ENCODE data around the gene KAT5.
"Not testable (repeated sequence)": the region's sequence is repeated elsewhere in the genome, so short reads cannot be mapped to it uniquely, and the experiment has no call there.

Gene KAT5

DNA sequence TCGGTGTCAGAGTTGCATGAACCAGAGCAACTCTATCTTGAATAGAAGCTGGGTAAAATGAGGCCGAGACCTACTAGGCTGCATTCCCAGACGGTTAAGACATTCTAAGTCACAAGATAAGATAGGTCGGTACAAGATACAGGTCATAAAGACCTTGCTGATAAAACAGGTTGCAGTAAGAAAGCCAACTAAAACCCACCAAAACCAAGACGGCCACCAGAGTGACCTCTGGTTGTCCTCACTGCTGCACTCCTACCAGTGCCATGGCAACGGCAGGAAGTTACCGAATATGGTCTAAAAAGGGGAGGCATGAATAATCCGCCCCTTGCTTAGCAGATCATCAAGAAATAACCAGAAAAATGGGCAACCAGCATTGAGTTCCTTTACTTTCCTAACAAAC lies 2.4 kb upstream of the KAT5 start:
- no peak for DNase-seq (ENCODE audit: low read depth)

DNA sequence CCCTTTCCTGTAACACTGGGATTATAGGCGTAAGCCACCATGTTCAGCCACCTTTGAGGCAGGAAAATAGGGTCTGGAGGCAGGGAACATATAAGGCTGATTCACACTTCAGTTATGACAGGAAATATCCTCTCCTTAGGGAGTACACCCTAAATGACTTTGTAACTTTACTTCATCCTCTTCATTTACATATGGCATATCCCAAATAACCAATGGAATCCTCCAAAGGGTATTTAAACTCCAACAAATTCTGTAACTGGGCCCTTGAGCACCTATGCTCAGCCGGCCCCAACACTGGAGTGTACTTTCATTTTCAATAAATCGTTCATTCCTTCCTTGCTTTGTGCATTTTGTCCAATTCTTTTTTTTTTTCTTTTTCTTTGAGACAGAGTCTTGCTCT lies 1.6 kb upstream of the KAT5 start:
- DNase-seq (ENCODE audit: low read depth): no peak

DNA sequence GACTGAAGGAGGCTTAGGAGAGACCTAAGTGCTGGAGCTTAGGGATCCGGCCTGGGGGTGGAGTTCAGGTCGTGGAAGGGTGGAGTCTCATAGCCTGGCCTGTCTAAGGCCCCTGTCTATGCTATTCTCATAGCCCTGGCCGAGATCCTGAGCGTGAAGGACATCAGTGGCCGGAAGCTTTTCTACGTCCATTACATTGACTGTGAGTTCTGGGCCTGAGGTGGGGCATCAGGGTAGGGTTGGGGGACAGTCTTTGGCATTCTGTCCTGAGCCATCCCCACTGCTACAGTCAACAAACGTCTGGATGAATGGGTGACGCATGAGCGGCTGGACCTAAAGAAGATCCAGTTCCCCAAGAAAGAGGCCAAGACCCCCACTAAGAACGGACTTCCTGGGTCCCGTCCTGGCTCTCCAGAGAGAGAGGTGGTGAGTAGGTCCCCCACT lies 603 bp downstream of the KAT5 start:
- DNase-seq (ENCODE audit: low read depth): no peak

DNA sequence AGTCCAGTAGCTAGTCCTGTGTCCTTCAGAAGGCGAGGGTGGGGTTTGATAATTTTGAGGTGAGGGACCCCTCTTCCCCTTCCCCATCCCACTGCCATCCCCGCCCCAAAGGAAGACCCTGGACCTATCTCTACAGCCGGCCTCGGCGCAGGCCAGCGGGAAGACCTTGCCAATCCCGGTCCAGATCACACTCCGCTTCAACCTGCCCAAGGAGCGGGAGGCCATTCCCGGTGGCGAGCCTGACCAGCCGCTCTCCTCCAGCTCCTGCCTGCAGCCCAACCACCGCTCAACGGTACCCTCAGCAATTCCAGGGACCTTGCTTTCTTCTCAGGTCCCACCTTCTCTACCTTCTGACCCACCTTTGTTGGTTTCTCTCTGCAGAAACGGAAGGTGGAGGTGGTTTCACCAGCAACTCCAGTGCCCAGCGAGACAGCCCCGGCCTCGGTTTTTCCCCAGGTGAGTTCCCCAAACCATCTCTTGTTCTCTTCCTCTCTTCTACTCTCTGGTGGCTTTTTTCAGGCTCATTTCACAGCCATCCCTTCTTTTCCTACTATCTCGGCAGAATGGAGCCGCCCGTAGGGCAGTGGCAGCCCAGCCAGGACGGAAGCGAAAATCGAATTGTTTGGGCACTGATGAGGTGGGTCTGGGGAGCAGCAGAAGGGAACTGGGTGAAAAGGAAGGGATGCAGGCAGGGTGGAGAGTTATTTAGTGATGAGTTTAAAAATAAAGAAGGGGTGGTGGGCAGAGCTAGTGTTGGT lies 1.3 kb downstream of the KAT5 start:
- no peak for DNase-seq (ENCODE audit: low read depth)

DNA sequence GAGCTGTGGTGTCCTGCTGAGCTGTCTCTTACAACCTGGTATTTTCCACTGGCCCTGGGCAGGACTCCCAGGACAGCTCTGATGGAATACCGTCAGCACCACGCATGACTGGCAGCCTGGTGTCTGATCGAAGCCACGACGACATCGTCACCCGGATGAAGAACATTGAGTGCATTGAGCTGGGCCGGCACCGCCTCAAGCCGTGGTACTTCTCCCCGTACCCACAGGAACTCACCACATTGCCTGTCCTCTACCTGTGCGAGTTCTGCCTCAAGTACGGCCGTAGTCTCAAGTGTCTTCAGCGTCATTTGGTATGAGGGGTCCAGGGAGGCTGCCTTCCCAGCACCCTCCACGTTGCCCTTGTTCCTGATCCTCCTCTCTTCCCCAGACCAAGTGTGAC lies 2.4 kb downstream of the KAT5 start:
- DNase-seq (ENCODE audit: low read depth): no peak

DNA sequence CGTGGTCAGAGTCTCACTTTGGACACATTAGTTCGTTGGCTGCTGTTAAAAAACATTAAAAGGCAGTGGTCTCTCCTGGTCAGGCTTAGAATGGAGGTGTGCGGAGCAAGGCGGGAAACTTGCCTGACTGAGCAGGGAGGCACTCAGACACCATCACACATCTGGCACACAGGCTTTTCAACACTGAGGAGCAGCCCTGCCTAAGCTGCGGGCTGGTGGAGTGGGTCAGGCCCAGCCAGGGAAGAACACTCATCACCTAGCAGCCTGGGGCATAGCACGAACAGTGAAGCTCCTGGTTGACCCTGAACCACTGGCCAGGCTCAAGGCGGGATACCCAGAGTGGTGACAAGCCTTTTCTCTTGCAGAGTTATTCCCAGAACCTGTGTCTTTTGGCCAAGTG lies 4.2 kb downstream of the KAT5 start:
- DNase-seq (ENCODE audit: low read depth): no peak

DNA sequence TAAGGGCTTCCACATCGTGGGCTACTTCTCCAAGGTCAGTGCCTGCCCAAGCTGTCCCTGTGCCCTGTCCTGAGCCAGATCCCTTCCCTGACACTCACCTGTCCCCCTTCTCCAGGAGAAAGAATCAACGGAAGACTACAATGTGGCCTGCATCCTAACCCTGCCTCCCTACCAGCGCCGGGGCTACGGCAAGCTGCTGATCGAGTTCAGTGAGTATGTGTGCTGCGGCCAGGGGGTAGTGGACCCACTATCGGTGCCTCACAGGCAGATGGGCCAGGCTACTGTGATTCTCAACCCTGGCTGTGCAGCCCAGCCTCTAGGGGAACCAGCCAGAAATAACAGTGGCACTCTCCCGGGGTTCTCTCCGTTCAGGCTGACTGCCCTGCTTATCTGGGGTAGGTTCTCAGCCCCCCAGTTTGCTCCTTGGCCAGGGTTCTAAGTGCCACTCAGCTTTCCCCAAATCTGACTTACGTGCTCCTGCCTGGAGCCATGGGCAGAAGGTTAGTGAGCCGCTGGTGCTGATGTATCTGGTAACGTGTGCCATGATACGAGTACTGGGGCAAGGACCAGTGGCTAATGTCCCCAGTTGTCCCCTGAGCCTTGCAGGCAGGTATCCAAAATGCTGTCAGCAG lies 4.8 kb downstream of the KAT5 start:
- DNase-seq (ENCODE audit: low read depth): no peak

DNA sequence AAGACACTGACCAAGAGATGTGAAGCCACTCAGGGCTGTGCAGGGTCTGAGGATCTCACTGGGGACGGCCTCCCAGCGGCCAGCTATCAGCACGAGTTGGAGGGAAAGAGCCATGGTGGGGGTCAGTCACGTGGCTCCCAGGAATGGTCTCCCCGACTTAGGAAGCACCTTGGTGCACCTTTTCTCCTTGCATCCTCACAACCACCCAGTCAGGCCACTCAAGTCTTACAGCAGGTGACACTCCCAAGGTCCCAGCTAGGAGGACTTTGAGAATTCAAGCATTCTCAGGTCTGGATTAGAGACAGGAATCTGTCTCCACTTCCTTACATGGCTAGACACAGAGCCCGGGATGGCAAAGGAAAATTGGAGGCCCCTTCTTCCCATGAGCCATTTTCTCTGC lies 5.9 kb downstream of the KAT5 start:
- DNase-seq (ENCODE audit: low read depth): no peak

DNA sequence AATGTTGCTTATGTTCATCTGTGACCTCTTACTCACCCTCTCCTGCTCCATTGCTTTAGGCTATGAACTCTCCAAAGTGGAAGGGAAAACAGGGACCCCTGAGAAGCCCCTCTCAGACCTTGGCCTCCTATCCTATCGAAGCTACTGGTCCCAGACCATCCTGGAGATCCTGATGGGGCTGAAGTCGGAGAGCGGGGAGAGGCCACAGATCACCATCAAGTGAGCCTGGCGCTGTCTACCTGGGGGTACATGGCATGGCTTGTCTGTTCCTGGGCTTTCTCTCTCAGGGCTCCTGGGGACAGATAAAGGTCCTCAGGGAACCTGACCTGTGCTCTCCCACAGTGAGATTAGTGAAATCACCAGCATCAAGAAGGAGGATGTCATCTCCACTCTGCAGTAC lies 6.5 kb downstream of the KAT5 start:
- DNase-seq (ENCODE audit: low read depth): no peak

DNA sequence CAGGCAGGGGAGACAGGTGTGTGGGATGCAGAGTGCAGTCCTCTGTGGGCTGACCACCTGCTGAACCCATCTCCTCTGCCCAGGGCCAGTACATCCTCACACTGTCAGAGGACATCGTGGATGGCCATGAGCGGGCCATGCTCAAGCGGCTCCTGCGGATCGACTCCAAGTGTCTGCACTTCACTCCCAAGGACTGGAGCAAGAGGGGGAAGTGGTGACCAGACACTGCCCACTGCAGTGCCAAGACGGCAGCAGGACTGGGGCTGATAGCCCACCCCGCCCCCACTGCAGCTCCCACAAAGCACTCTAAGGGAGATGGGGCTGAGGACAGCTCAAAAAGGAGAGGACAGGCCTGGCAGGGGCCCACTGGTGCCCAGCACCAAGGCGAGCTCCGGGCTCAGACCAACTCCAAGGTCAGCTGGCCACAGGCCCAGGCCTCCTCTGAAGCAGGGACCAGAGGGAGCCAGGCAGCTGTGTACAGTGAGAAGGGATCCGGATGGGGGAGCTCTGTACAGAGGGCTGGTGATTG lies 7.0 kb downstream of the KAT5 start:
- DNase-seq (ENCODE audit: low read depth): no peak

DNA sequence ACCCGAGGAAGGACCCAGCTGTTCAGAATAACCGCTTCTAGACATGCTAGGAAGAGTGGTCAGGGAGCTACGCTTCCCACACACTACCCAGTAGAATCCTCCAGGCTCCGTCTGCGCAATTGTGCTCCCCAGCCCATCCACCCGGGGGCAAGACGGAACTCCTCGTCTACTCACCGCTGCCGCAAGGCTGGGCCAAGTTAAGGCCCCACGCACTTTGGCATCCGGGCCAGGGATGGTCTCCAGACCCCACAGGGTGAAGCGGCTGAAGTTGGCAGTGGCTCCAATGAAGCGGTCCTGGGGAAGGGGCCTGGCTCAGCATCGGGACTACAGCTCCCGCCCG lies 7.8 kb downstream of the KAT5 start:
- no peak for DNase-seq (ENCODE audit: low read depth)

DNA sequence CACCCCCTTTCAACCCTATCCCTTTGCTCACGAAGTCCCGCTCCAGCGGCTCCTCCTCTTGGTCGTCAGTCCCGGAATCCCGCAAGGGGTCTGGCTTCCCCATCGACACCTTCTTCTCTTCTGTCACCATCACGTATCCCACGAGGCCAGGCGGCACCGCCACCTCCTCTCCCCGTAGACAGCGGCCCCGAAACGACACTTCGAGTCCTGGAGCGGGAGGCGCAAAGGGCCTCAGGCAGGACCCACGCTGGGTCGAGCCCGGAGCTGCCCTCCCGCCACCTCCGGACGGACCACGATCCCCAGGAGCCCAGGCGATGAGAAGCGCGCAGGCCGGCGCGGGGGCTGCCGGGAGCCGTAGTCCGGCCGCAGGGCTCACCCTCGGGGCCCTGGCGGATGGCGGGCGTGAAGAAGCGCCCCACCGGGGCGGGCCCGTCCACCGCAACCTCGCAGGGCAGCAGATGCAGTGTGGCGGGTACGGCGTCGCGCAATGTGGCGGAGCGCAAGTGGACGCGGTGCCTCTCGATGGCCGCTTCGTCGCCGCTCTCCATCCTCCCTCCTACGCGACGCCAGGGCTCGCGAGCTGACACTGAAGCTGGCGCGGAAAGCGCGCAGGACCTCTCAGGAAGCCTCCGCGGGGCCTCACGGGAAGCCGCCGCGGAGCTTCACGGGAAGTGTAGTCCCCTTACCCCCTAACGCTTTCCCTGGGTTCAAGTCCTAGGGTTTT lies 8.3 kb downstream of the KAT5 start, which contains the start of gene RNASEH2C:
Gene RNASEH2C (minus strand): TSS at position 588 of the 724 bp plus-strand sequence. CDS start 40 bp downstream, at position 548.
- peak; percentile 63 for DNase-seq (ENCODE audit: low read depth)

DNA sequence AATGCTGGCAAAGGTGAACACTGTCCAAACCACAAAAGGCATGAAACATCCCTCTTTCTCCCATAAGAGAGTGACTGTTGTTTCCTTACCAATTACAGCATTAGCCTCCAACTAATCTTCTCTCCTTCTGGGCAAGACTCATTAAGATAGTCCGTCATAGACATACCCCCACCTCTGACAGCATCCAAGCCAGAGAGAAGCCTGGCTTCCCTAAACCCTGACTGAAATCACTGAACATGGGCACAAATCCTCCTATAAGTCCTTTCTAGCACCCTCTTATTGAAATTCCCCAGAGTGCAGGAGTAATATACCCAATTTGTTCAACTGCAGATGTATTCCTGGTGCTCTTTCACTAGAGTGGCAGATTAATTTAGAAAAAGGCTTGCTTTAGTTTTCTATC lies 10.2 kb downstream of the KAT5 start:
- DNase-seq (ENCODE audit: low read depth): no peak

DNA sequence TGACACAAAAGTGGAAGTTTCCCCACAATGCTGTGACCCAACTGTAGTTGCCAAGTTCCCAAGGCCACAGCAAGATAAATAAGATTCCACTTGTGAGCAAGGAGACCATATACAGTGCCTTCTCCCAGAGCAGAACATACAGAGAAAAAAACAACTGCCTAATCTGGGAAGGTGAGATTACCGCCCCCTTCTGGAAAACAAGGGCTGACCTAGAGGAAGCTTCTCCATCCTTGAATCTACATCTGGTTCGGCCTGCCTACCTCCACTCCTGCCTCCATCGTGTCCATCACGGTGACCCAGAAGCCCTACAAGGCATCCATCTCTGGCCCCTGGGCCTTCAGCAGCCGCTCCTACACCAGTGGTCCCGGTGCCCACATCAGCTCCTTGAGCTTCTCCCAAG lies 14.6 kb downstream of the KAT5 start:
- no peak for DNase-seq (ENCODE audit: low read depth)

DNA sequence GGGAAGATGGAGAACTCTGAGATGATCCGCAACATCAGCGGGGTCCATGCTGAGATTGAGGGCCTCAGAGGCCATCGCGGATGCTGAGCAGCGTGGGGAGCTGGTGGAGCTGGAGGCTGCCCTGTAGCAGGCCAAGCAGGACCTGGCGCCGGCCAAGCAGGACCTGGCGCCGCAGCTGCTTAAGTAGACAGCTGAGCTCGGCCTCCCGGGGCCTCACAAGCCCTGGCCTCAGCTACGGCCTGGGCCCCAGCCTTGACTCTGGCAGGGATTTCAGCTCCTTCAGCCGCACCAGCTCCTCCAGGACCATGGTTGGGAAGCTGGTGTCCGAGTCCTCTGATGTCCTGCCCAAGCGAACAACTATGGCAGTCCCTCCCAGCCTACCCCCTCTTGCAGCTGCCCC lies 15.8 kb downstream of the KAT5 start:
- no peak for DNase-seq (ENCODE audit: low read depth)

DNA sequence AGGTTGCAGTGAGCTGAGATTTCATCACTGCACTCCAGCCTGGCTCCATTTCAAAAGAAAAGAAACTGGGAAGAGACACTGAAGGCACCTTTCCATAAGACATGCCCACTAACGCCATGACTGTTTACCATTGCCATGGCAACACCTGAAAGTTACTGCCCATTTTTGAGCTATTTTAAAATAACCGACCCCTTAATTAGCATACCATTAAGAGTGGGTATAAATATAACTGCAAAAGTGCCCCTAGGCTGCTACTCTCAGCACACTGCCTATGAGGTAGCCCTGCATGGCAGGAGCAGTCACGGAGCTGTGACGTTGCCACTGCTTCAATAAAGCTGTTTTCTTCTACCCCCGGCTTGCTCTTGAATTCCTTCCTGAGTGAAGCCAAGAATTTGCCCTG lies 18.4 kb downstream of the KAT5 start:
- no peak for DNase-seq (ENCODE audit: low read depth)

DNA sequence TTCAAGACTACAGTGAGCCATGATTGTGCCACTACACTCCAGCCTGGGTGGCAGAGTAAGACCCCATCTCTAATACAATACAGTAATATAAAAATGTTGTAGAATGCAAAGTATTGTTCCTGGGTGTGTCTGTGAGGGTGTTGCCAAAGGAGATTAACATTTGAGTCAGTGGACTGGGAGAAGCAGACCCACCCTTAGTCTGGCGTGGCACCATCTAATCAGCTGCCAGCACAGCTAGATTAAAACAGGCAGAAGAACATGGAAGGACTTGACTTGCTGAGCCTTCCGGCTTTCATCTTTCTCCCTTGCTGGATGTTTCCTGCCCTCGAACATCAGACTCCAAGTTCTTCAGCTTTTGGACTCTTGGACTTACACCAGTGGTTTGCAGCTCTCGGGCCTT lies 23.1 kb downstream of the KAT5 start:
- DNase-seq (ENCODE audit: low read depth): not testable (repeated sequence)

DNA sequence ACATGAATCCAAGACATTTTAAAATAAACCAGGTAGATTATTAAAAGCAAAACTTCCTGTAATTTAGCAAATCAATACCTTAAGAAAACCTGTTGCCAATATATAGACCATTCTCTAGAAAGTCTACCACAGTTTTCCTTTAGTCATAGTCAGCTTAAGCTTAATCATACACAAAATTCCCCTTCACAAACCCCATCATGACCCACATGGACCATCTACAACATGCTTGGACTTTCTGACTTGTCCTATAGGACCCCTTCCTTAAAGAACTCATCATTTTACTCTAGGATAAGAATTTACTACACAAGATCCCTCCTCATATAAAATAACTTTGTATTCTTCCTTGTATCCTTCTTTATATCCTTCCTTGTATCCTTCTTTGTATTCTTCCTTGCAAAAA lies 24.8 kb downstream of the KAT5 start:
- no peak for DNase-seq (ENCODE audit: low read depth)

DNA sequence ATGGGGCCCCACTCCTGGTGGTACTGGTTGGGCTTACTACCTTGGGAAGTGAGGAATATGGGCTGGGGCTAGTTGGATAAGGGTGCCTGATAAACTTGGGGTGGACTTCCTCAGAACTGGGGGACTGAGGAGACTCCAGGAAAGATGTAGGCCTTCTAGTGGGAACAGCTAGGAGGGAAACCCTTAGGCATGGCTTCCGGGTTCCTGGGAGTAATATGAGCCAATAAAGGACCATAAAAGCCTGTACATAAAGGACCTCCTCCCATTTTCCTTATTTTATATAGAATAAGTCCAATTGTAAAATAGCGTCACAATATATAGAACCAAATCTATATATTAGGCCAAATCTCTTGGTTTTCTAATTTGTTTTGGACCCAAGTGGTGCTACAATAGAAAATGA lies 27.0 kb downstream of the KAT5 start:
- DNase-seq (ENCODE audit: low read depth): no peak

DNA sequence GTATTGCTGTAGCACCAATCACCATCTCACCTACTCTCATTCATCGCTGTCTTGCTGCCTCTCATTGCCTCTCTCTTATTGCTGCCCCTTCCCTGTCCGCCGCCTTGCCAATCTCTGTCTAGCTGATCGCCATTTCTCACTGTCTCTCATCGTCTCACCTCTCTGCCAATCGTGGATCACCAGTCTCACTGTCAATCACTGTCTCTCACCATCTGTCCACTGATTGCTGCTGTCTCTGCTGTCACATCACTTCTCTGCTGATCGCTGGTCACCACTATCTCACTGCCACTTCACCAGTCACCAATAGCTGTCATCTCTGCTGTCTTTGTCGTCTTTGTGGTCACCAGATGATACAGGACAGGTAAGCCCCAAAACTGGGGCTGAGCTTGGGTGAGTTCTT lies 29.1 kb downstream of the KAT5 start:
- no peak for DNase-seq (ENCODE audit: low read depth)

DNA sequence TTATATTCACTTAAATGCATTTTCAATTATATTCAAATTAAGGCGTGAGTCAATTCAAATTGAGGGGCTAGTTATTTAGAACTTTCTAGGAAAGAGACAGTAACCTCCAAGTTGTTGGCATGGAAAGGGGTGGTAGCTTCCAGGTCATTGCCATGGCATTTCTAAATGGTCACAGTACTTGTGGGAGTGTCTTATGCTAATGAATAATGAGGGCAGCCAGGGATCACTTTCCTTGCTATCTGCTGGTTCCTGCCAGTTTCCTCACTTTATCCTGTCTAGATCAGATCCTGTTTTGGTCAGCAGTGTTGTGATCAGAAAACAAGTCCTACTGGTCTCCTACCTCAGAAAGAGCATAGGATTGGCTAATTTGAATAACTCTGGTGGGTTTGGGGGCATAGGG lies 30.3 kb downstream of the KAT5 start:
- no peak for DNase-seq (ENCODE audit: low read depth)

DNA sequence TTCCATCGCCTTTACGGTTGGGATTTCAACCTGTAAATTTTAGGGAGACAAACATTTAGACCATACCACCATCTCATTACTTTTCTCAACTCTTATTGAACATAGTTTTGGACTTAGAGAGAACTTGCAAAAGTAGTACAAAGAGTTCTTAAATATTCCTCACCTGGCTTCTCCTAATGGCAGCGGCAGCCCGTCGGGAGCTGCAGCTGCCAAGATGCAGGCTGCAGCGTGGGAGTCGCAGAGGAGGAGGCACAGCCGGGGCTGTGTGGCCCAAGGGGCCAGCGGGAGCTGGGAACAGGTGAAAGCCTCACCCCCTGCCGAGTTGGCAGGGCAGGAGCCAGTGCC lies 31.6 kb downstream of the KAT5 start:
- DNase-seq (ENCODE audit: low read depth): no peak

DNA sequence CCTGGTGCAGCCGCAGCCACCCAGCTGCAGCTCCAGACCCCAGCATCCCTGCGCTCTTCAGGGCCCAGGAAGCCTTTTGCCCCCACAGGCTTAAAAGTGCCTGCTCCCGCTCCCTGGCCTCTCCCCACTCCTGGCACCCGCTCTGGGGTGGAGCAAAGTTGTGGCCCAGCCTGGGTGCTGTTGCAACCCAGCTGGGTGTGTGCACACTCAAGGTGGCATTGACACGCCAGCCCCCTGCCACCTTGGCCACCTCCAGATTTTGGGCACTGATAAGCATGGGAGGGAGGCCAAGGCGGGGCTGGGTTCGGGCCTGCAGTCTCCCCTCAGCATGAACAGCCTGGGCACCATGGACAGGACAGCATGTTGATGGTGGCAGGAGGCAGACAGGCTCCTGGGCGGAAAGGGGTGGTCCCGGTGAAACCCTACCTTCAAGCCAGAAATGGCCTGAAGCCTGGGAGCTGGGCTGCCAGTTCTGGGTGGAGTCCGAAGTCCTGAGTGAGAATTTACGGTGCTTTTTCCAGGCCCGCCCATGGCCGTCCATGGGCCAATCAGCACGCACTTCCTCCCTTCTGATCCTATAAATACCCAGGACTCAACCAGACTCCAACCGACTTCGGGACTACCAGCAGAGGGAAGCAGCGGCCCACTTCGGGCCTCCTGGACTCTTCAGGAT lies 32.1 kb downstream of the KAT5 start:
- no peak for DNase-seq (ENCODE audit: low read depth)

Data from stimulated activated CD8-positive, alpha-beta memory T cell treated with anti-CD3 and anti-CD28 coated beads, Interleukin-12 subunit alpha, Interleukin-12 subunit beta, amount 100 ng/mL, for 1 hour (primary cell).